Spinal cord (tissue), 10 donors: Measurements from ENCODE around the gene PSMB11. TPM values are rescaled to one million over a fixed set of nuclear protein-coding genes. Genes with fewer than 3 reads are reported as not detected.

Source experiments
- DNase-seq, 6 donors: peaks; one replicate each; pipeline versions ENCODE4 v3.0.0 to v3.0.0-alpha.2; 2013 to 2015; ENCODE audit warnings: low spot score in 6 of 6, low read depth in 4 of 6
- H3K27ac ChIP-seq: one replicate; pipeline ENCODE4 v1.5.1; 2013; ENCODE audit warnings: low read depth, low read length, control low read depth
- H3K27me3 ChIP-seq: one replicate; pipeline ENCODE4 v1.6.1; 2013; ENCODE audit warnings: low read length; ENCODE audit not compliant: control insufficient read depth, insufficient read depth
- H3K36me3 ChIP-seq: one replicate; pipeline ENCODE4 v1.6.1; 2013; ENCODE audit warnings: low read length; ENCODE audit not compliant: control insufficient read depth, insufficient read depth
- H3K4me1 ChIP-seq: one replicate; pipeline ENCODE4 v1.6.1; 2013; ENCODE audit warnings: low read length; ENCODE audit not compliant: control insufficient read depth, insufficient read depth
- H3K4me3 ChIP-seq: one replicate; pipeline ENCODE4 v1.5.1; 2013; ENCODE audit warnings: low read depth, low read length, control low read depth
- H3K9me3 ChIP-seq: one replicate; pipeline ENCODE4 v1.6.1; 2013; ENCODE audit warnings: low read length; ENCODE audit not compliant: control insufficient read depth, insufficient read depth
- WGBS: methylation state at CpG from one replicate; pipeline ENCODE4 v1.1.5; 2013; ENCODE audit warnings: missing lambda C conversion rate; ENCODE audit not compliant: insufficient coverage; 5-methylcytosine and 5-hydroxymethylcytosine counted together
- polyA plus RNA-seq, 2 donors: library from polyadenylated mRNA; unstranded; fragments of 120-200 nt; gene quantifications; one replicate each; pipeline ENCODE4 v1.2.1, GENCODE V29; 2013; ENCODE audit not compliant: insufficient read length in 2 of 2
- total RNA-seq, 2 donors: library from RNA; depleted of rRNA in 1 of 2; stranded (reverse); fragments of 120-200 nt in 1 of 2; fragments of >200 nt in 1 of 2; gene quantifications; one replicate each; pipeline versions ENCODE4 v1.2.3 to v1.2.4, GENCODE V29; 2013 to 2014
- donor health status: healthy.

PSMB11 gene
- total and polyA plus RNA-seq, 4 donors, result not detected

DNA sequence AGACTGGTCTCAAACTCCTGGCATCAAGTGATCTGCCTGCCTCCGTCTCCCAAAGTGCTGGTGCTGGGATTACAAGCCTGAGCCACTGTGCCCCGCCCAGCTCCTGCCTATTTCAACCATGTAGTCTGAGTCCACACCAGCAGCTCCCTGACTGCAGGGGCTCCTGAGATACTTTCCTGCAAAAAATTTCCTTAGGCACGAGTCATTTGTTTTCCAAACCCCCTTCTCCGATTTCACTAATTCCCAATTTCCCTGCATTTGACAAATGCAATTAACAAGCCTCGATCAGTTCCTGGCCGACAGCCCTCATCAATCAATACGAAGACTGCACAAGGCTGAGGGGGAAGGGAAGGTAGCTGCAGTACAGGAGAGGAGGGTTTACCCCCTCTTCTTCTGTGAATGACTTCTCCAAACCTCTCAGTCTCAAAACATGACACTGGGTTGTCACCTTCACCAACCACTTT is 17.4 kb upstream of the PSMB11 start:
- H3K9me3 ChIP-seq, result no peaks in the 10 kb centered on the region
- DNase-seq, result peak in 1 of 6 donors; percentile 33
- 53% methylated on average over 3 of the region's 7 CpGs for WGBS
- peaks cover 16% of the 10 kb centered on the region for H3K4me1 ChIP-seq
- peaks cover 26% of the 10 kb centered on the region for H3K36me3 ChIP-seq
- H3K27ac ChIP-seq, result no peak overlapping the region
- no peaks in the 10 kb centered on the region for H3K27me3 ChIP-seq
- no peak overlapping the region for H3K4me3 ChIP-seq

DNA sequence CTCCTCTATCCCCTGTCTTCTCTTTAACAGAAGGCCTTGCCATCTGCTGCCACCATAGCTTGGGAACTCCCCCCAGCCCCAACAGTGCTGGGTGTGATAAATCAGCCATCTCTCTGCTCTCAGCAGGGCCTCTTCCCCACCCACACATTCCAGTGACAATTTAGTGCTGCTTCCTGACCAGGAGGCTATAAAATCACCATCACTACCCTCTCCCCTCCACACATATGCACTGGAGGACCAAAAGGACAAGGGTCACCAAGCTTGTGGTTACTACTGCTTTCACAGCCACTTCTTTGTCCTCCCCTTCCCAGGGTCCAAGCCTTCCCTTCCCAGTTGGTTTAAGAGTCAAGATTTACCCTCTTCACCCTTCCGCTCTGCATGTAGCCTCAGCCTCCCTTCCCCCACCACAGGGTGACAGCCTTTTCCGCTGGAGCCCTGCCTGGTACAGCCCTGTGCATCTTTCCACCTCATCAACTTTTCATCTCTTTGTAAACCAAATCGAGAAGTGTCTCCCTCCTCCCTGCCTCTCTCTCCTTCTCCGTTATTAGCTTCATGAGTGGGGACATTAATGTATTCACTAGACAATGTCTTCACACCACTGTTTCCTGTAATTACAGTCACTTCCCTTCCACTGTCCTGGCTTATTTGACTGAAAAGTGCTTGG is 16.7 kb upstream of the PSMB11 start:
- 28% methylated on average over 3 of the region's 4 CpGs for WGBS

DNA sequence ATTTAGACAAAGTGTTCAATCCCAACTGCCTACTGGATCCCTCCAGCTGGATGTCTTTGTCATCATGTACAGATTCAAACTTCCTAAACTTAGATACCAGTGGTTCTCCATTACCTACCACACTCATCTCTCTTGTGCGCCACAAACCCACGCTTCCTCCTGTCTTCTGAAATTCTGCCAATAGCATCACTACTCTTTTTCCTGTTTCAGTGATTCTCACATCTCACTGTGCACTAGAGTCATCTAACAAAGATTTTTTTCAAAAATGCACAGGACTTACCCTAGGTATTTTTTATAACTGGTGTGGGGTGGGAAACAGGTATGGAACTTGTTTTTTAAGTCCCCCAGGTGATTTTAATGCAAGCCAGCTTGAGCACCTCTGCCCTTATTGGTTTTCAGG is 13.2 kb upstream of the PSMB11 start:
- H3K27ac ChIP-seq, result no peak overlapping the region
- H3K4me3 ChIP-seq, result no peak overlapping the region
- peaks cover 21% of the 10 kb centered on the region for H3K4me1 ChIP-seq
- H3K27me3 ChIP-seq, result no peaks in the 10 kb centered on the region
- 86% methylated on average over 2 of the region's 2 CpGs for WGBS
- peaks cover 57% of the 10 kb centered on the region for H3K36me3 ChIP-seq
- DNase-seq, result no peak
- H3K9me3 ChIP-seq, result no peaks in the 10 kb centered on the region

More for the DNA sequence above, 16.7 kb upstream of the PSMB11 start:
- Histone ChIP-seq H3K9me3 (no peaks in the 10 kb centered on the region), H3K4me3 (no peak overlapping the region), H3K4me1 (peaks cover 16% of the 10 kb centered on the region), H3K27me3 (no peaks in the 10 kb centered on the region), H3K36me3 (peaks cover 27% of the 10 kb centered on the region), H3K27ac (no peak overlapping the region)
- peak in 2 of 6 donors; percentile 39 to 65 for DNase-seq

DNA sequence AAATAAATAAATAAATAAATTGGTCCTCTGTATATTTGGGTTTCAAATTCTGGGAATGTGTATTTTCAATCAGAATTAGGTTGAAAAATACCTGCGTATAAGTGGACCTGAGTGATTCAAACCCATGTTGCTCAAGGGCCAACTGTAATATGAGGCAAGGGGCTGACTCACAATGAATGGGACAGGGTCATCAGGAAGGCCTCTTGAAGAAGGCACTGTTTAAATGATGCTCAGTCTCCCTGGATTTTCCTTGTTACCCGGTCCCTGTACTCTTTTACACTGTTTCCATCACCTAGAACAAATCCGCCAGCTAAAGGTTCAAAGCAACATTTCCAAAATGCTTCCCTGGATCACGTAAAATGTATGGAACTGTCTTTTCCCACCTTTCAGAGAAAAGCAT is 11.1 kb upstream of the PSMB11 start:
- no peak for DNase-seq
- Histone ChIP-seq H3K27me3 (no peaks in the 10 kb centered on the region), H3K4me3 (no peak overlapping the region), H3K27ac (no peak overlapping the region), H3K4me1 (peaks cover 17% of the 10 kb centered on the region), H3K9me3 (no peaks in the 10 kb centered on the region), H3K36me3 (peaks cover 49% of the 10 kb centered on the region)
- 94% methylated on average over 4 of the region's 4 CpGs for WGBS

DNA sequence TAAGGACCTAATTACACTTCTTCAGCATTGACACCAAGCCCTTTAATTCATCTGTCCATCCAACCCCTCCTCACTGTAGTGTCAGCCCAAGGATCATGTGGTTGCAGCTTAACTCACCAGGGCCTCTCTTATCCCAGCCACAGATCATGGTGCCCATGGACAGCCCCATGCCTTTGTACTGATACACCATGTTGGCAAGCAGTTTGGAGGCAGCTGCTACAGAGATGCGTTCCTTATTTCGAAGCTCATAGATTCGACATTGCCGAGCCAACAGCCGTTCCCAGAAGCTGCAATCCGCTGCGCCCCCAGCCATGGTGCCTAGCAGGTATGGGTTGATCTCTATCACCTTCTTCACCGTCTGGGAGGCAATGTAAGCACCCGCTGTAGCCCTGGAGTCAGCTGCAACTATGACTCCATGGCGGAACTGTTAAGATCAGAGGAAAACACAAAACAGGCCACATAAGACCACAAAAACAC is 8.7 kb upstream of the PSMB11 start:
- Histone ChIP-seq H3K27ac (no peak overlapping the region), H3K9me3 (no peaks in the 10 kb centered on the region), H3K4me1 (peaks cover 14% of the 10 kb centered on the region), H3K27me3 (no peaks in the 10 kb centered on the region), H3K4me3 (peak overlapping the region; percentile 74), H3K36me3 (peaks cover 40% of the 10 kb centered on the region)
- no peak for DNase-seq
- WGBS, result 94% methylated on average over 10 of the region's 10 CpGs

DNA sequence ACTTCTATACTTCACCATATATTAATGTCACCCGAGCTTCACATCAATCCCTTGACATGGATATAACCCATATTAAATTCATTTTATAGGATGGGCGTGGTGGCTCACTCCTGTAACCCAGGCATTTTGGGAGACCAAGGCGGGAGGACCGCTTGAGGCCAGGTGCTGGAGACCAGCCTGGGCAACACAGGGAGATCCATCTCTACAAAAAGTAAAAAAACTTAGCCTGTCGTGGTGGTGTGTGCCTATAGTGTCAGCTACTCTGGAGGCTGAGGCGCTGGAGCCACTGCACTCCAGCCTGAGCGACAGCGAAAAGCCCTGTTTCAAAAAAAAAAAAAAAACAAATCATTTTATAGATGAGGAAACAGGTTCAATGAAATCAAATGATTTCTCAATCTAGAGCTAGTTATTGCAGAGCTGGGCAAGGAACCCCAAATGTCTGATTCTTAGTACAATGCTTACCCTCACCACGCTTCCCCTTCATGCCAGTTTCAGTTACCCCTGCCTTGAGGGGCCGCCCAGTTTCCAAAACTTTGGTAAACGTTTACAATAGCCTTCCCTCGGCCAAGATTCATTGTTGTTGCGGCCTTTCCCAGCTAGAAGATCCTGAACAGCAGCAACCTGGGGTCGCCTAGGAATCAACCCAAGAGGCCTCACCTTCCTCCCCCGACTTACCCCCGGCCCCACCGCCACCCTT is 8.1 kb upstream of the PSMB11 start:
- H3K27ac ChIP-seq, result peak overlapping the region; percentile 97
- no peak for DNase-seq
- no peaks in the 10 kb centered on the region for H3K9me3 ChIP-seq
- peaks cover 14% of the 10 kb centered on the region for H3K4me1 ChIP-seq
- H3K4me3 ChIP-seq, result peak overlapping the region; percentile 74
- no peaks in the 10 kb centered on the region for H3K27me3 ChIP-seq
- 5% methylated on average over 9 of the region's 17 CpGs for WGBS
- peaks cover 37% of the 10 kb centered on the region for H3K36me3 ChIP-seq

DNA sequence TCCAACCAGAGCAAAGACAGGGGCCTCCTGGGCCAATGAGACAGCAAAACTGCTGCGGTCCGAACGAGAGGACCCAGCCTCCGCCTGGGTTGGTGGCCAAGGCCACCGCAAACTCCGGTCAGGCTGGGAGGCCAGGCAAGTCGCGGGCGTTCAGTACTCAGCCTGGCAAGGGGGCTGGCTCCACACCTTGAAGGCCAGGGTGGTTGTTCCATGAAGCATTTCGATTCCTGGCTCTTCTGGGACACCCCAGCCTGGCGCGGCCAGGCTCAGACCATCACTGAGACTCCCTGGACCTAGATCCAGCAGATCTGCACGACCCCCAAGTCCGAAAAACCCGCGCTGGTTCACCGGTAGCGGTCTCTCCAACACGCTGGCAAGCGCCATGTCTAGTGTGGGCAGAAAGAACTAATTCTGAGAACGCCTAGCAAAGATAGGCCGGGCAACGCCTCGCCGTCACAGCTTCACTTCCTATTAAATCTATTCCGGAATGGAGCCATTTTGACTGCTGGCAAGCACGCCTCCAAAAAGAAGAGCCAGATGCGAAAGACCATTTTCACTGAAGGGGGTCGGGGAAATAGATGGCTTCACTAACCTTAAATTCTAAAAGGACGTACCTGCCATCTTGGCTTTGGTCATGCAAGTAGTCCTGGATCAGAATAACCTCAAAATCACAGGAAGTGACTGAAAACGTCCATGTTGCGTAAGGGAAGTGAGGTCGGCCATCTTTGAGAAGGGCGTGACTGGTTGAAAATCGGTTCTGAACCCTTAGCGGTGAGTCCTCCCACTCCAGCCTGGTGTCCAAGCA is 7.3 kb upstream of the PSMB11 start, which contains the start of gene PSMB5:
Gene PSMB5, minus strand, starts transcription at position 403 of the 805 bp plus-strand sequence. Its CDS starts 19 bp downstream, at position 384.
- Histone ChIP-seq H3K4me1 (peaks cover 14% of the 10 kb centered on the region), H3K27ac (peak within 1 kb of the TSS; percentile 97), H3K27me3 (no peaks in the 10 kb centered on the region), H3K9me3 (no peaks in the 10 kb centered on the region), H3K36me3 (peaks cover 30% of the 10 kb centered on the region), H3K4me3 (peak within 1 kb of the TSS; percentile 74)
- DNase-seq, result peak; percentile 87 to 99 (median 95)
- 0% methylated on average over 29 of the region's 36 CpGs for WGBS

DNA sequence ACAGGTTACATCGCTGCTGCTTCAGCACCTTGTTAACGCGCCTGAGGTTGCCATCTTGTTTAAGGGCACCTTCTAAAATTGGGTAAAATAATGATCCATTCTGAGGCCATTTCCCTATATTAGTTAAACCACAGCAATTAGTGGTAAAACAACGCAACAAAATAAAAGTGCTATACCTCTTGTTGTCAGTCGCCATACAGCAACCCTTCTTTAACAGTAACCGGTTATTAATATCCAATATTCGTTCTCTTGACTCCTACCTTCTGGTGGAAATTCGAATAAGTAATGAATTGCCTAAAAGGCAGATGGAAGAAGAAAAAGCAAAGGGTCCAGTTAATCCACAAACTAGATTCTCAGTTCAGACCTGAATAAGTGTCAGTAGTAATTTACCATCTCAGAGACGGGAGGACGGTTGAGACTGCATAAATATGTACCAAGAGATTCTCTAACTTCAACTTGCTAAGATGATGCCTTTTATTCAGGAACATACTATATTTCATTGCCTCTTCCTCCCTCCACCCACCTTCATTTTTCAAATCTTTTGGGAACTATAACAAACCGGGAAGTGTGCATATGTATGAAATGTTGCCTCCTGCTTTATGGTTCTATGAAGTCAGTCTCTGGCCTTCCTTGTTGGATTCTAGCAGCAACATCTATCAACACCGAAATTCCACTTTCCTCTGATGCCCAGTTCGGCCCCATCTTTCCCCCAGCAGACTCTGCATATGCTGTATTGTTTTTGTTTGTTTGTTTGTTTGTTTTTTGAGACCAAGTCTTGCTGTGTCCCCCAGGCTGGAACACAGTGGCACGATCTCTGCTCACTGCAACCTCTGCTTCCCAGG is 6.5 kb upstream of the PSMB11 start:
- Histone ChIP-seq H3K9me3 (no peaks in the 10 kb centered on the region), H3K36me3 (peaks cover 27% of the 10 kb centered on the region), H3K4me3 (peak overlapping the region; percentile 74), H3K4me1 (peaks cover 14% of the 10 kb centered on the region), H3K27me3 (no peaks in the 10 kb centered on the region), H3K27ac (peak overlapping the region; percentile 97)
- 25% methylated on average over 4 of the region's 14 CpGs for WGBS
- no peak for DNase-seq

DNA sequence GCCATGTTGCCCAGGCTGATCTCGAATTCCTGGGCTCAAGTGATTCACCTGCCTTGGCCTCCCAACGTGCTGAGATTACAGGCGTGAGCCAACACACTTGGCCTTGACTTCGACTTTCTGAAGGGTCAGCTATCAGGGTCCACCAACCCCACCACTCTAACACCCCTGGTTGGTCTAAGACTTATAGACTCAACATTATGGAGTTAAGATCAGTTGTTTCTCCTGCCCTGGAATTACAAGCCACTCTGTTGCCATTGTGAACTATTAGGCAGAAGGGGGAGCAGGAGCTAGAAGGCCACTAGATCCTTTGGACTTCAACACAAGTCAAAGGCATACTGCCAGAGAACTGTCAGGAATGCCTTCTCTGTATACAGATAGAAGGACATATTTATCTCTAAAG is 1.9 kb upstream of the PSMB11 start:
- no peak for DNase-seq
- Histone ChIP-seq H3K27ac (no peak overlapping the region), H3K4me3 (no peak overlapping the region), H3K27me3 (no peaks in the 10 kb centered on the region), H3K4me1 (peaks cover 11% of the 10 kb centered on the region), H3K36me3 (no peaks in the 10 kb centered on the region), H3K9me3 (no peaks in the 10 kb centered on the region)
- WGBS, result 86% methylated on average over 4 of the region's 4 CpGs
